Astrocyte (in vitro differentiated cells and primary cell): ENCODE measurements around the gene THEM5. TPM values are rescaled to one million over a fixed set of nuclear protein-coding genes. Genes with fewer than 3 reads are reported as not detected.

ENCODE experiments used
- DNase-seq: peaks from one replicate; pipeline ENCODE4 v3.0.0-alpha.2; 2010; ENCODE audit warnings: low read depth
- FAIRE-seq: peaks from 2 replicates; lab custom pipeline; 2011; peaks lifted over from hg19 to GRCh38; lab: Jason Lieb, UNC
- H2AFZ ChIP-seq: 2 replicates; pipeline ENCODE4 v1.6.0; 2012; ENCODE audit warnings: low read depth, low read length, inconsistent platforms
- H3K27ac ChIP-seq: 2 replicates; pipeline ENCODE4 v1.5.1; 2011; ENCODE audit warnings: low read depth, low read length, inconsistent platforms
- H3K27me3 ChIP-seq: 2 replicates; pipeline ENCODE4 v1.6.0; 2011; ENCODE audit warnings: low read length, inconsistent platforms; ENCODE audit not compliant: insufficient read depth
- H3K36me3 ChIP-seq: 2 replicates; pipeline ENCODE4 v1.5.1; 2011; ENCODE audit warnings: low read length, inconsistent platforms; ENCODE audit not compliant: insufficient read depth
- H3K4me1 ChIP-seq: 2 replicates; pipeline ENCODE4 v1.5.1; 2011; ENCODE audit warnings: low read length, inconsistent platforms; ENCODE audit not compliant: insufficient read depth
- H3K4me2 ChIP-seq: 2 replicates; pipeline ENCODE4 v1.6.0; 2012; ENCODE audit warnings: low read length, inconsistent platforms
- H3K4me3 ChIP-seq: 2 replicates; pipeline ENCODE4 v1.5.1; 2011; ENCODE audit warnings: low read depth, mild to moderate bottlenecking, low read length, inconsistent platforms; ENCODE audit not compliant: insufficient read depth
- H3K79me2 ChIP-seq: 2 replicates; pipeline ENCODE4 v1.6.0; 2012; ENCODE audit warnings: mild to moderate bottlenecking, low read length, inconsistent platforms; ENCODE audit not compliant: insufficient read depth
- H3K9ac ChIP-seq: 2 replicates; pipeline ENCODE4 v1.6.0; 2012; ENCODE audit warnings: mild to moderate bottlenecking, low read length, inconsistent platforms
- H3K9me3 ChIP-seq: 2 replicates; pipeline ENCODE4 v1.5.1; 2012; ENCODE audit warnings: low read depth, mild to moderate bottlenecking, low read length, inconsistent platforms; ENCODE audit not compliant: insufficient read depth
- H4K20me1 ChIP-seq: 2 replicates; pipeline ENCODE4 v1.6.0; 2012; ENCODE audit warnings: low read length, inconsistent platforms; ENCODE audit not compliant: insufficient read depth
- H3K27ac Mint-ChIP-seq: one replicate; pipeline ENCODE4 v1.8.0; 2021; ENCODE audit warnings: mild to moderate bottlenecking, mixed read lengths; ENCODE audit not compliant: unreplicated experiment
- H3K27me3 Mint-ChIP-seq: one replicate; pipeline ENCODE4 v1.8.0; 2021; ENCODE audit warnings: low read depth, mixed read lengths; ENCODE audit not compliant: unreplicated experiment
- H3K36me3 Mint-ChIP-seq: one replicate; pipeline ENCODE4 v1.8.0; 2021; ENCODE audit warnings: low read depth, mixed read lengths; ENCODE audit not compliant: unreplicated experiment
- H3K4me1 Mint-ChIP-seq: one replicate; pipeline ENCODE4 v1.8.0; 2021; ENCODE audit warnings: low read depth, mixed read lengths; ENCODE audit not compliant: unreplicated experiment
- H3K4me3 Mint-ChIP-seq: one replicate; pipeline ENCODE4 v1.8.0; 2021; ENCODE audit warnings: mild to moderate bottlenecking, moderate library complexity, mixed read lengths; ENCODE audit not compliant: unreplicated experiment
- H3K9me3 Mint-ChIP-seq: one replicate; pipeline ENCODE4 v1.8.0; 2021; ENCODE audit warnings: mild to moderate bottlenecking, mixed read lengths; ENCODE audit not compliant: unreplicated experiment
- CTCF ChIP-seq: IDR thresholded peaks from 2 replicates; pipeline ENCODE4 v1.5.1; 2011; ENCODE audit warnings: low read depth, mild to moderate bottlenecking, inconsistent platforms, low read length, moderate library complexity; ENCODE audit not compliant: insufficient read depth
- EZH2 ChIP-seq: IDR thresholded peaks from 2 replicates; pipeline ENCODE4 v1.6.1; 2012; ENCODE audit warnings: mild to moderate bottlenecking, low read length, inconsistent platforms; ENCODE audit not compliant: insufficient read depth
- total RNA-seq: library from RNA; stranded (reverse); gene quantifications from 2 replicates; pipeline ENCODE4 v1.2.1, GENCODE V29; 2021

Gene THEM5
- total RNA-seq, 1 donor from 2014 or later = not detected

DNA sequence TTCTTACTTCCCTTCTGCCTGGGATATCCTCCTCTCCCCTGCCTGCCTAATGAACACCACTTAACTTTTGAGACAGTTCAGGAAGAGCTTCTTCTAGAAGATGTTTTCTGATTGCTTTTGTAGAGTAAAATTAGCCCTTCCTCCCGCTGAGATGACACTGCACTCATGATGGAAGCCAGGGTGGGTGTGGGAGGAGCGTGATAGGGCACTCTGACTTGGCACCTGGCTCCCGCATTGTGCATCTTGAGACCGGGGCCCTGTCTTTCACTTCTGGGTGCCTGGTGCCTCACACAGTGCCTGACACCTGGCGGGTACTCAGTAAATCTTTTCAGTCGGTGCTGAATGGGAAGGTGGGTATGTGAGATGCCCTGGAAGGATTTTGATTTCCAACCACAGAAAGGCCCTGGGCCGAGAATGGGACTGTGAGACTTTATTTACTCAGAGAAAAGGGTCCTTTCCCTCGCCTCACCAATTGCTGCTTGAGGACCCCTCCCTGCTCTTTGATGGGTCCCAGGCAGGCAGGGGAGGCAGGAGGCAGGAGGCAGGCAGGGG is 6.8 kb downstream of the THEM5 start:
- Histone ChIP-seq H3K79me2 (no peaks in the 10 kb centered on the region), H3K9ac (no peak overlapping the region), H3K4me1 (peaks cover 7% of the 10 kb centered on the region), H3K27ac (no peak overlapping the region), H3K9me3 (no peaks in the 10 kb centered on the region), H3K4me3 (no peak overlapping the region), H3K36me3 (no peaks in the 10 kb centered on the region), H4K20me1 (no peaks in the 10 kb centered on the region), H3K27me3 (peaks cover 19% of the 10 kb centered on the region), H2AFZ (no peak overlapping the region), H3K4me2 (peak overlapping the region; percentile 21)
- H3K4me3 Mint-ChIP-seq = no peak overlapping the region
- H3K27ac Mint-ChIP-seq = no peak overlapping the region
- DNase-seq = no peak
- peaks cover 37% of the 10 kb centered on the region for H3K27me3 Mint-ChIP-seq
- no peaks in the 10 kb centered on the region for H3K9me3 Mint-ChIP-seq
- FAIRE-seq = no peak
- peaks cover 13% of the 10 kb centered on the region for H3K4me1 Mint-ChIP-seq
- H3K36me3 Mint-ChIP-seq = no peaks in the 10 kb centered on the region
- TF ChIP-seq EZH2 (no peak), CTCF (no peak)

- Histone ChIP-seq H3K4me1 (peaks cover 8% of the 10 kb centered on the region), H3K9me3 (no peaks in the 10 kb centered on the region), H3K9ac (no peak overlapping the region), H4K20me1 (no peaks in the 10 kb centered on the region), H3K79me2 (no peaks in the 10 kb centered on the region), H3K27me3 (peaks cover 16% of the 10 kb centered on the region), H3K27ac (no peak overlapping the region), H2AFZ (no peak overlapping the region), H3K36me3 (no peaks in the 10 kb centered on the region), H3K4me3 (no peak overlapping the region), H3K4me2 (peak overlapping the region; percentile 21)
- TF ChIP-seq CTCF (no peak), EZH2 (no peak)
- H3K27ac Mint-ChIP-seq = peak overlapping the region; percentile 6
- H3K36me3 Mint-ChIP-seq = no peaks in the 10 kb centered on the region
- peaks cover 20% of the 10 kb centered on the region for H3K4me1 Mint-ChIP-seq
- FAIRE-seq = no peak
- no peak overlapping the region for H3K4me3 Mint-ChIP-seq
- H3K9me3 Mint-ChIP-seq = no peaks in the 10 kb centered on the region
- DNase-seq = peak; percentile 39
- H3K27me3 Mint-ChIP-seq = peaks cover 31% of the 10 kb centered on the region
Observed at GRCh38 chr1:151846062-151846568, 7.4 kb downstream of the THEM5 start.

GRCh38 chr1:151843398-151843797 is 10.1 kb downstream of the THEM5 start:
- Histone ChIP-seq H3K4me3 (no peak overlapping the region), H3K27me3 (peaks cover 15% of the 10 kb centered on the region), H3K4me1 (peaks cover 30% of the 10 kb centered on the region), H3K79me2 (no peaks in the 10 kb centered on the region), H3K9me3 (no peaks in the 10 kb centered on the region), H3K4me2 (no peak overlapping the region), H3K36me3 (no peaks in the 10 kb centered on the region), H4K20me1 (peaks cover 7% of the 10 kb centered on the region), H2AFZ (no peak overlapping the region), H3K9ac (no peak overlapping the region), H3K27ac (no peak overlapping the region)
- no peaks in the 10 kb centered on the region for H3K9me3 Mint-ChIP-seq
- peaks cover 12% of the 10 kb centered on the region for H3K27me3 Mint-ChIP-seq
- no peak for DNase-seq
- H3K36me3 Mint-ChIP-seq = no peaks in the 10 kb centered on the region
- TF ChIP-seq EZH2 (no peak), CTCF (no peak)
- no peak overlapping the region for H3K27ac Mint-ChIP-seq
- no peak overlapping the region for H3K4me3 Mint-ChIP-seq
- no peak for FAIRE-seq
- peaks cover 34% of the 10 kb centered on the region for H3K4me1 Mint-ChIP-seq
